ENCODE measurements around the gene KRT72. TPM values are rescaled to one million over a fixed set of nuclear protein-coding genes. Genes with fewer than 3 reads are reported as not detected.

The KRT72 gene
- total RNA-seq, 1 experiment from 2014 or later, result 0.17 TPM

GRCh38 chr12:52542785-52543318, 58.4 kb downstream of the KRT72 start:
- ChIA-PET CTCF (no interaction called here), RAD21 (ENCODE audit: low non-redundant PET in 1 of 2, low total read pairs in 2 of 2, uncharacterized antibody in 2 of 2, unreplicated experiment in 2 of 2) (no interaction called here), POLR2A (no interaction called here)
- no peak overlapping the region for H3K27ac ChIP-seq (ENCODE audit: low read depth, low read length)
- H2AFZ ChIP-seq (ENCODE audit: low read depth, low read length, poor library complexity, severe bottlenecking), result no peak overlapping the region
- H3K4me1 ChIP-seq (ENCODE audit: control insufficient read depth in 1 of 2, insufficient read depth in 2 of 2, low read length in 2 of 2), result peaks cover 13 to 21% of the 10 kb centered on the region in 2 experiments
- H3K9me2 ChIP-seq (ENCODE audit: insufficient read depth), result no peaks in the 10 kb centered on the region
- H3K27me3 ChIP-seq (ENCODE audit: insufficient read depth, low read length), result no peaks in the 10 kb centered on the region
- no peak overlapping the region for H3K9ac ChIP-seq (ENCODE audit: low read length)
- H3K79me2 ChIP-seq (ENCODE audit: insufficient read depth, low read length), result no peaks in the 10 kb centered on the region
- no peak for TF ChIP-seq ZFX (IDR thresholded peaks at IDR 0.05)
- no peak for TF ChIP-seq REST (IDR thresholded peaks at IDR 0.05; ENCODE audit: low read depth)
- no peak for TF ChIP-seq CBX3 (IDR thresholded peaks at IDR 0.05; ENCODE audit: low read depth)
- no peak for TF ChIP-seq ZNF274 (IDR thresholded peaks at IDR 0.05; ENCODE audit: low read depth, low read length)
- TF ChIP-seq CEBPB (IDR thresholded peaks at IDR 0.05; ENCODE audit: low read depth), result no peak
- no peak for TF ChIP-seq EZH2phosphoT487 (IDR thresholded peaks at IDR 0.05; ENCODE audit: borderline replicate concordance)
- no peak for TF ChIP-seq SP1 (IDR thresholded peaks at IDR 0.05; ENCODE audit: low read depth)
- TF ChIP-seq POLR2A (IDR thresholded peaks at IDR 0.05; ENCODE audit: borderline replicate concordance, extremely low read depth, insufficient read depth, insufficient read length), result no peak
- no peak for TF ChIP-seq RAD21 (IDR thresholded peaks at IDR 0.05; ENCODE audit: low read depth)
- TF ChIP-seq YY1 (IDR thresholded peaks at IDR 0.05; ENCODE audit: extremely low read depth, insufficient replicate concordance, low read depth, low read length), result no peak
- TF ChIP-seq FOSL1 (IDR thresholded peaks at IDR 0.05; ENCODE audit: low read depth), result no peak
- no peak for TF ChIP-seq MAX (IDR thresholded peaks at IDR 0.05)
- intact Hi-C loops (cut with micrococcal nuclease), result no loop called here
- no peak for ATAC-seq
- H3K36me3 ChIP-seq (ENCODE audit: control insufficient read depth in 1 of 2, insufficient read depth in 2 of 2, low read length in 2 of 2), result no peaks in the 10 kb centered on the region
- H3K4me3 ChIP-seq (replicated peaks in 1 of 2; ENCODE audit: low read depth in 1 of 2, low read length in 2 of 2), result no peak overlapping the region
- DNase-seq (ENCODE audit: low read depth, low spot score), result no peak
- no peaks in the 10 kb centered on the region for H3K9me3 ChIP-seq (ENCODE audit: control insufficient read depth in 1 of 2, insufficient read depth in 1 of 2, low read depth in 1 of 2, low read length in 2 of 2)
- H4K20me1 ChIP-seq (ENCODE audit: insufficient read depth), result no peaks in the 10 kb centered on the region
- BruUV-seq (replicated peaks), result no TSS peak
- no peak overlapping the region for H3K4me2 ChIP-seq (ENCODE audit: low read length)

All from HCT116 (cell line).